ENCODE results near the gene SS18L1. TPM values are rescaled to one million over a fixed set of nuclear protein-coding genes. Genes with fewer than 3 reads are reported as not detected.
A peak's percentile ranks its signal among the peaks of the same experiment; 100 is the strongest.

SS18L1 gene
- total RNA-seq, 1 donor from 2014 or later: 19.3 TPM

GRCh38 chr20:62208795-62209755 is 65.5 kb downstream of the SS18L1 start:
- DNase-seq (ENCODE audit: low read depth): no peak

- no peak for DNase-seq (ENCODE audit: low read depth)
Observed at GRCh38 chr20:62209850-62210495, 66.4 kb downstream of the SS18L1 start.

GRCh38 chr20:62210496-62210855 is 66.9 kb downstream of the SS18L1 start:
- DNase-seq (ENCODE audit: low read depth): no peak

- no peak for DNase-seq (ENCODE audit: low read depth)
Observed at GRCh38 chr20:62211216-62211615, 67.6 kb downstream of the SS18L1 start.

GRCh38 chr20:62211769-62212288 is 68.3 kb downstream of the SS18L1 start:
- no peak for DNase-seq (ENCODE audit: low read depth)

- no peak for DNase-seq (ENCODE audit: low read depth)
Observed at GRCh38 chr20:62212299-62212698, 68.7 kb downstream of the SS18L1 start.

GRCh38 chr20:62214067-62214466 is 70.5 kb downstream of the SS18L1 start:
- DNase-seq (ENCODE audit: low read depth): no peak

GRCh38 chr20:62215020-62215990 is 71.7 kb downstream of the SS18L1 start:
- DNase-seq (ENCODE audit: low read depth): no peak

- DNase-seq (ENCODE audit: low read depth): no peak
Observed at GRCh38 chr20:62215991-62216635, 72.5 kb downstream of the SS18L1 start.

GRCh38 chr20:62216636-62217566 is 73.3 kb downstream of the SS18L1 start:
- DNase-seq (ENCODE audit: low read depth): no peak

GRCh38 chr20:62217913-62218773 is 74.6 kb downstream of the SS18L1 start:
- DNase-seq (ENCODE audit: low read depth): no peak

GRCh38 chr20:62219101-62219991 is 75.8 kb downstream of the SS18L1 start:
- no peak for DNase-seq (ENCODE audit: low read depth)

- DNase-seq (ENCODE audit: low read depth): peak; percentile 47
Observed at GRCh38 chr20:62219992-62220665, 76.6 kb downstream of the SS18L1 start, which contains the start of gene HRH3. Gene HRH3, minus strand, starts transcription at chr20:62220278. Its CDS starts 308 bp downstream, at chr20:62219970.

- DNase-seq (ENCODE audit: low read depth): no peak
Observed at GRCh38 chr20:62220666-62221568, 77.3 kb downstream of the SS18L1 start.

- no peak for DNase-seq (ENCODE audit: low read depth)
Observed at GRCh38 chr20:62222266-62222850, 78.8 kb downstream of the SS18L1 start.

Data from myocyte (in vitro differentiated cells).